T47D (cell line): ENCODE measurements around the gene KCTD3.
A peak's percentile ranks its signal among the peaks of the same experiment; 100 is the strongest.

Experiments
- DNase-seq, 2 experiments: peaks; one replicate each; pipeline versions ENCODE4 v3.0.0 to v3.0.0-alpha.2; 2011 to 2012; ENCODE audit warnings: low read depth in 1 of 2, low spot score in 1 of 2
- JUND ChIP-seq: IDR thresholded peaks from 2 replicates; pipeline ENCODE4 v1.6.1; 2012; ENCODE audit warnings: low read depth
- in situ Hi-C: cut with HindIII; loops from 2 replicates; pipeline ENCODE4 v1.10.0; 2016; ENCODE audit warnings: low sequenced_read_pairs, low pct_unique_long_range_greater_than_20kb

Gene KCTD3

GRCh38 chr1:215652371-215652770 lies 85.3 kb downstream of the KCTD3 start:
- DNase-seq, result no peak
- no peak for TF ChIP-seq JUND
- in situ Hi-C loops, result no loop called here

GRCh38 chr1:215657047-215657446 lies 89.9 kb downstream of the KCTD3 start:
- peak; percentile 44; the same call in 1 of the 2 replicates for TF ChIP-seq JUND
- DNase-seq, result peak in 1 of 2 experiments; percentile 62
- in situ Hi-C loops, result no loop called here

GRCh38 chr1:215660259-215660658 lies 93.2 kb downstream of the KCTD3 start:
- in situ Hi-C loops, result no loop called here

GRCh38 chr1:215661033-215661432 lies 93.9 kb downstream of the KCTD3 start:
- no peak for DNase-seq
- no peak for TF ChIP-seq JUND
- in situ Hi-C loops, result no loop called here

More at GRCh38 chr1:215660259-215660658, 93.2 kb downstream of the KCTD3 start:
- DNase-seq, result no peak
- TF ChIP-seq JUND, result no peak

- in situ Hi-C loops, result no loop called here
- DNase-seq, result no peak
- no peak for TF ChIP-seq JUND
Observed at GRCh38 chr1:215665215-215665614, 98.1 kb downstream of the KCTD3 start.

- no peak for TF ChIP-seq JUND
- DNase-seq, result no peak
- in situ Hi-C loops, result no loop called here
Observed at GRCh38 chr1:215667761-215668160, 100.7 kb downstream of the KCTD3 start.

GRCh38 chr1:215669806-215670491 lies 102.8 kb downstream of the KCTD3 start:
- no peak for TF ChIP-seq JUND
- DNase-seq, result no peak
- in situ Hi-C loops, result no loop called here
